CD4-positive, alpha-beta T cell (primary cell): Measurements from ENCODE around the gene ZNRF4. TPM values are rescaled to one million over a fixed set of nuclear protein-coding genes. Genes with fewer than 3 reads are reported as not detected.

Experiments used
- ATAC-seq: fragments of 200-7000 bp; cut with Tn5 transposase; one replicate; pipeline ENCODE4 v1.10.0; 2022; ENCODE audit warnings: mild to moderate bottlenecking; ENCODE audit not compliant: poor library complexity
- CTCF ChIA-PET: fragments of 350-600 bp; sonication (Branson Sonifier 250); formaldehyde crosslinking; loops from one replicate; lab custom pipeline; 2021; ENCODE audit warnings: antibody characterized with exemption, inconsistent platforms; lab: Charles Lee
- POLR2A ChIA-PET: fragments of 350-600 bp; sonication (Branson Sonifier 250); formaldehyde crosslinking; loops from one replicate; lab custom pipeline; 2021; ENCODE audit warnings: antibody characterized with exemption, inconsistent platforms; lab: Charles Lee
- DNase-seq, 14 experiments: peaks; one replicate each; pipeline ENCODE4 v3.0.0-alpha.2; 2013 to 2020; ENCODE audit warnings: mixed read lengths in 2 of 14
- H3K27ac ChIP-seq, 2 donors: one replicate each; pipeline versions ENCODE4 v1.5.1 to v1.7.0; 2013; ENCODE audit warnings: low read length in 2 of 2, low read depth in 1 of 2, mild to moderate bottlenecking in 1 of 2
- H3K27me3 ChIP-seq, 2 experiments: 1 replicate in 1 of 2; 2 replicates in 1 of 2; pipeline versions ENCODE4 v1.6.1 to v1.7.0; 2013; ENCODE audit warnings: low read length in 2 of 2, control low read depth in 1 of 2, mild to moderate bottlenecking in 1 of 2, moderate library complexity in 1 of 2; ENCODE audit not compliant: insufficient read depth in 2 of 2, control insufficient read depth in 1 of 2
- H3K36me3 ChIP-seq: one replicate; pipeline ENCODE4 v1.6.1; 2013; ENCODE audit warnings: low read length, control low read depth; ENCODE audit not compliant: insufficient read depth
- H3K4me1 ChIP-seq: one replicate; pipeline ENCODE4 v1.6.1; 2013; ENCODE audit warnings: low read length, control low read depth; ENCODE audit not compliant: insufficient read depth
- H3K4me3 ChIP-seq: one replicate; pipeline ENCODE4 v1.5.1; 2013; ENCODE audit warnings: mild to moderate bottlenecking, low read length, moderate library complexity
- H3K9me3 ChIP-seq, 2 experiments: 1 replicate in 1 of 2; 2 replicates in 1 of 2; pipeline versions ENCODE4 v1.6.1 to v1.7.0; 2013; ENCODE audit warnings: low read length in 2 of 2, mild to moderate bottlenecking in 2 of 2, control low read depth in 1 of 2, moderate library complexity in 1 of 2; ENCODE audit not compliant: control insufficient read depth in 1 of 2, insufficient read depth in 1 of 2
- H3K27ac Mint-ChIP-seq: one replicate; pipeline ENCODE4 v1.8.0; 2020; ENCODE audit warnings: mixed read lengths
- H3K27me3 Mint-ChIP-seq: one replicate; pipeline ENCODE4 v1.8.0; 2021; ENCODE audit warnings: mixed read lengths
- H3K36me3 Mint-ChIP-seq: one replicate; pipeline ENCODE4 v1.8.0; 2021; ENCODE audit warnings: low read depth, mixed read lengths
- H3K4me1 Mint-ChIP-seq: one replicate; pipeline ENCODE4 v1.8.0; 2021; ENCODE audit warnings: low read depth, mixed read lengths
- H3K4me3 Mint-ChIP-seq: one replicate; pipeline ENCODE4 v1.8.0; 2020; ENCODE audit warnings: mild to moderate bottlenecking, mixed read lengths
- H3K9me3 Mint-ChIP-seq: one replicate; pipeline ENCODE4 v1.8.0; 2020; ENCODE audit warnings: mixed read lengths
- intact Hi-C, 2 experiments: fragments of 100-400 bp; cut with DNase I in 1 of 2; cut with micrococcal nuclease in 1 of 2; formaldehyde crosslinking; loops; one replicate each; pipeline versions ENCODE4 v1.15.1 to v1.9.0; 2023 to 2025; cut with DNase I, micrococcal nuclease
- total RNA-seq, 174 experiments: library from RNA in 2 of 174; stranded (reverse) in 2 of 174; gene quantifications; one replicate each; pipeline ENCODE4 v1.2.3 and lab custom pipeline; 2021 to 2026
- TF ChIP-seq, protein P1 (sequence below): fragments of 200-600 bp; IDR thresholded peaks from one replicate; pipeline ENCODE4 v1.8.0; 2022; ENCODE audit warnings: antibody characterized with exemption, mild to moderate bottlenecking

The ZNRF4 gene
- total RNA-seq, 2 experiments from 2014 or later = not detected

GRCh38 chr19:5501907-5502306, 46.7 kb downstream of the ZNRF4 start:
- POLR2A ChIA-PET = no interaction called here
- no peak overlapping the region for H3K27ac ChIP-seq
- TF ChIP-seq, protein P1, sequence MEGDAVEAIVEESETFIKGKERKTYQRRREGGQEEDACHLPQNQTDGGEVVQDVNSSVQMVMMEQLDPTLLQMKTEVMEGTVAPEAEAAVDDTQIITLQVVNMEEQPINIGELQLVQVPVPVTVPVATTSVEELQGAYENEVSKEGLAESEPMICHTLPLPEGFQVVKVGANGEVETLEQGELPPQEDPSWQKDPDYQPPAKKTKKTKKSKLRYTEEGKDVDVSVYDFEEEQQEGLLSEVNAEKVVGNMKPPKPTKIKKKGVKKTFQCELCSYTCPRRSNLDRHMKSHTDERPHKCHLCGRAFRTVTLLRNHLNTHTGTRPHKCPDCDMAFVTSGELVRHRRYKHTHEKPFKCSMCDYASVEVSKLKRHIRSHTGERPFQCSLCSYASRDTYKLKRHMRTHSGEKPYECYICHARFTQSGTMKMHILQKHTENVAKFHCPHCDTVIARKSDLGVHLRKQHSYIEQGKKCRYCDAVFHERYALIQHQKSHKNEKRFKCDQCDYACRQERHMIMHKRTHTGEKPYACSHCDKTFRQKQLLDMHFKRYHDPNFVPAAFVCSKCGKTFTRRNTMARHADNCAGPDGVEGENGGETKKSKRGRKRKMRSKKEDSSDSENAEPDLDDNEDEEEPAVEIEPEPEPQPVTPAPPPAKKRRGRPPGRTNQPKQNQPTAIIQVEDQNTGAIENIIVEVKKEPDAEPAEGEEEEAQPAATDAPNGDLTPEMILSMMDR = no peak

DNA sequence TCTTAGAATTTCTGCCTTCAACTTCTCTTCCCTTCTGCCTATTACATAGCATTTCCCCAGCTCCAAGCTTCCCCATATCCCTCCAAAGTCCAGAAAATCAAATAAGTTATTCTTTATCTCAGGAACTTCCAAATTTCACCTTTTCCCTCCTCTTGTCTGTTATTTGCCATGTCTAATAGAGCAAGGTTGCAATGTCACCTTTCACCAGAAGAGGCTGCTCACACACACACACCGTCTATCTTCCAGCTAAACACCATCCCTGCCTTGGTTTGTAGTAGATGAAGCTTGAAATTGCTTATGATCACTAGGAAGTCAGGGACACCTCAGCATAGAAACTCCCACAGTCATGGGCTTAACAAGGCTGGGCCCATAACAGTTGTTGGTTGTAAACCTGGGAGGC, 48.4 kb downstream of the ZNRF4 start:
- DNase-seq = no peak
- intact Hi-C loops = no loop called here
- Histone ChIP-seq H3K4me3 (no peak overlapping the region), H3K36me3 (no peaks in the 10 kb centered on the region), H3K27ac (no peak overlapping the region), H3K9me3 (peaks cover 34 to 61% of the 10 kb centered on the region in 2 experiments), H3K4me1 (no peaks in the 10 kb centered on the region), H3K27me3 (peaks cover 5 to 14% of the 10 kb centered on the region in 2 experiments)
- Mint-ChIP-seq H3K27me3 (peaks cover 29% of the 10 kb centered on the region), H3K4me1 (no peaks in the 10 kb centered on the region), H3K27ac (no peak overlapping the region), H3K4me3 (no peak overlapping the region), H3K36me3 (peaks cover 12% of the 10 kb centered on the region), H3K9me3 (peaks cover 14% of the 10 kb centered on the region)
- CTCF ChIA-PET = no interaction called here
- no peak for ATAC-seq
- TF ChIP-seq, protein P1 = no peak
- POLR2A ChIA-PET = no interaction called here

More at GRCh38 chr19:5501907-5502306, 46.7 kb downstream of the ZNRF4 start:
- H3K36me3 Mint-ChIP-seq = peaks cover 12% of the 10 kb centered on the region
- no peak overlapping the region for H3K4me3 Mint-ChIP-seq
- H3K36me3 ChIP-seq = no peaks in the 10 kb centered on the region
- peaks cover 41% of the 10 kb centered on the region for H3K27me3 Mint-ChIP-seq
- peaks cover 34 to 63% of the 10 kb centered on the region in 2 experiments for H3K9me3 ChIP-seq
- no peaks in the 10 kb centered on the region for H3K4me1 Mint-ChIP-seq
- H3K27ac Mint-ChIP-seq = no peak overlapping the region
- no peak for DNase-seq
- ATAC-seq = no peak
- H3K9me3 Mint-ChIP-seq = peaks cover 14% of the 10 kb centered on the region
- peaks cover 13 to 20% of the 10 kb centered on the region in 2 experiments for H3K27me3 ChIP-seq
- intact Hi-C loops = no loop called here
- no peak overlapping the region for H3K4me3 ChIP-seq
- CTCF ChIA-PET = no interaction called here
- no peaks in the 10 kb centered on the region for H3K4me1 ChIP-seq

DNA sequence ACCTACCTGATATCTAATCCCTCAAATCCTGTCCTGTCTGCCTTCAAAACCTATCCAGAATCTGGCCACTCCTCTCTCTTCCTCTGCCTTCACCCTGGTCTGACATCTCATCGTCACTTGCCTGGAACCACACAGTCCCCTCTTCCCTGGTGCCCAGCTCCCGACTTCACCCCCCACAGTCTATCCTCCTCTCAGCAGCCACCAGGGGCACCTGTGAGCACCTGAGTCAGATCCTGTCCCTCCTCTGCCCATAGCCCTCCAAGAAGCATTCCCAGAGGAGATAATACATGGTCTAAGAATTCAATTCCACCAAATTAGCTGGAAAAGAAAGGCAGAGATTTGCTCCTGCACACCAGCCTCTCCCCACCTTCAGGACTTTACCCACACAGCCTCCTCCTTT, 48.9 kb downstream of the ZNRF4 start:
- ChIA-PET POLR2A (no interaction called here), CTCF (no interaction called here)
- Histone ChIP-seq H3K4me1 (no peaks in the 10 kb centered on the region), H3K4me3 (no peak overlapping the region), H3K36me3 (no peaks in the 10 kb centered on the region), H3K27me3 (peaks cover 5 to 10% of the 10 kb centered on the region in 2 experiments), H3K9me3 (peaks cover 34 to 56% of the 10 kb centered on the region in 2 experiments), H3K27ac (no peak overlapping the region)
- ATAC-seq (no peak), DNase-seq (no peak)
- Mint-ChIP-seq H3K36me3 (peaks cover 12% of the 10 kb centered on the region), H3K4me3 (no peak overlapping the region), H3K27me3 (peaks cover 28% of the 10 kb centered on the region), H3K4me1 (no peaks in the 10 kb centered on the region), H3K9me3 (peaks cover 14% of the 10 kb centered on the region), H3K27ac (no peak overlapping the region)
- TF ChIP-seq, protein P1 = no peak
- intact Hi-C loops = no loop called here

Other genes starting within 250 kb of the ZNRF4 start
- gene PTPRS, start 114.6 kb upstream of the ZNRF4 start, total RNA-seq = 1 to 10 TPM; 5.3 to 6.3 TPM
- 1 to 10 TPM in 1 of 2 experiments, under 1 TPM in 1; 0.74 to 1.6 TPM for gene TINCR, start 112.5 kb downstream of the ZNRF4 start, total RNA-seq
- gene SAFB2, start 167.4 kb downstream of the ZNRF4 start, total RNA-seq = 100 to 1,000 TPM; 238 to 246 TPM
- gene SAFB, start 167.7 kb downstream of the ZNRF4 start, total RNA-seq = 100 to 1,000 TPM; 195 to 200 TPM
- gene MICOS13, start 225.1 kb downstream of the ZNRF4 start, total RNA-seq = 10 to 100 TPM; 21.7 to 23.0 TPM
- gene HSD11B1L, start 225.6 kb downstream of the ZNRF4 start, total RNA-seq = 1 to 10 TPM; 2.4 to 2.9 TPM
- gene RPL36, start 234.9 kb downstream of the ZNRF4 start, total RNA-seq = 1,000 to 10,000 TPM; 1,509 to 1,565 TPM